ENCODE results near the gene RPL10A.

RPL10A gene

DNA sequence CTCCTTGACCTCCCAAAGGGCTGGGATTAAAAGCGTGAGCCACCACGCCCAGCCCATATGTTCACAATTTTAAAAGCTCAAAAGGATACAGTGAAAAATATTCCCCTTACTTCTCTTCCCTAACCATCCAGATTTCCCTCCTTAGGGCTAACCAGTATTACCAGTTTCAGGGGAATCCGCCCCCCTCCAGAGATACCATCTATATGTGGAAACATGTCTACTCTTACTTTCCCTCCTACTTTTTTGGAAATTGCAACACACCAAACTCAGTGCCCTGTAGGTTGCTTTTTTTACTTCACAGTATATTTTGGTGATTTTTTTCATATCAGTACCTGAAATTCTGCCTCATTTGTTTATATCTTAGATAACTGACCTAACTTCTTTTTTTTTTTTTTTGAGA lies 6.9 kb upstream of the RPL10A start:
- TF ChIP-seq, protein P1, sequence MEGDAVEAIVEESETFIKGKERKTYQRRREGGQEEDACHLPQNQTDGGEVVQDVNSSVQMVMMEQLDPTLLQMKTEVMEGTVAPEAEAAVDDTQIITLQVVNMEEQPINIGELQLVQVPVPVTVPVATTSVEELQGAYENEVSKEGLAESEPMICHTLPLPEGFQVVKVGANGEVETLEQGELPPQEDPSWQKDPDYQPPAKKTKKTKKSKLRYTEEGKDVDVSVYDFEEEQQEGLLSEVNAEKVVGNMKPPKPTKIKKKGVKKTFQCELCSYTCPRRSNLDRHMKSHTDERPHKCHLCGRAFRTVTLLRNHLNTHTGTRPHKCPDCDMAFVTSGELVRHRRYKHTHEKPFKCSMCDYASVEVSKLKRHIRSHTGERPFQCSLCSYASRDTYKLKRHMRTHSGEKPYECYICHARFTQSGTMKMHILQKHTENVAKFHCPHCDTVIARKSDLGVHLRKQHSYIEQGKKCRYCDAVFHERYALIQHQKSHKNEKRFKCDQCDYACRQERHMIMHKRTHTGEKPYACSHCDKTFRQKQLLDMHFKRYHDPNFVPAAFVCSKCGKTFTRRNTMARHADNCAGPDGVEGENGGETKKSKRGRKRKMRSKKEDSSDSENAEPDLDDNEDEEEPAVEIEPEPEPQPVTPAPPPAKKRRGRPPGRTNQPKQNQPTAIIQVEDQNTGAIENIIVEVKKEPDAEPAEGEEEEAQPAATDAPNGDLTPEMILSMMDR (IDR thresholded peaks at IDR 0.05; ENCODE audit: low read depth, low read length) = no peak
- Histone ChIP-seq H3K4me1 (no peaks in the 10 kb centered on the region), H3K4me3 (ENCODE audit: low read depth, low read length) (no peak overlapping the region), H3K27me3 (no peaks in the 10 kb centered on the region), H3K36me3 (peaks cover 12% of the 10 kb centered on the region), H3K9me3 (no peaks in the 10 kb centered on the region)
- DNase-seq = no peak

DNA sequence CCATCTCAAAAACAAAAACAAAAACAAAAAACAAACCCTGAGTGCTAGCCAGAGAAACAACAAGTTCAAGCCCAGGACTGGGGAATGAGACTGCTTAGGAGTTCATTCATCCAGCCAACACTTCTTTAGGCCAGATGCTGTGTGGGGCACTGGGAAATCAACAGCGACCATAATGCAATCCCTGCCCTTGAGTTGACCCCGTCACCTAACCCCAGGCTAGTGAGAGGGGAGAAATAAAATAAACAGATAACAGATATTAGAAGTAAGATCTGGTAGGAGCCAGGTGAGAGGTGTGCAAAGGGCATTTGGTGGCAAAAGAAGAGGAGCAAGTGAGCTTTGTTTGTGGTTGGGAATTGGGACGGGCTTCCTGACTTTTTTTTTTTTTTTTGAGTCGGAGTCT lies 4.9 kb upstream of the RPL10A start:
- no peaks in the 10 kb centered on the region for H3K9me3 ChIP-seq

GRCh38 chr6:35465646-35466045 lies 2.6 kb upstream of the RPL10A start:
- TF ChIP-seq, protein P1 (IDR thresholded peaks at IDR 0.05; ENCODE audit: low read depth, low read length) = no peak
- Histone ChIP-seq H3K27me3 (no peaks in the 10 kb centered on the region), H3K9me3 (no peaks in the 10 kb centered on the region), H3K36me3 (peaks cover 23% of the 10 kb centered on the region), H3K4me1 (peaks cover 8% of the 10 kb centered on the region), H3K4me3 (ENCODE audit: low read depth, low read length) (no peak overlapping the region)
- DNase-seq = no peak

More for the DNA sequence above, 4.9 kb upstream of the RPL10A start:
- no peak for DNase-seq
- H3K4me3 ChIP-seq (ENCODE audit: low read depth, low read length) = no peak overlapping the region
- H3K36me3 ChIP-seq = peaks cover 9% of the 10 kb centered on the region; the same call in 1 of the 2 replicates
- peaks cover 4% of the 10 kb centered on the region for H3K4me1 ChIP-seq
- TF ChIP-seq, protein P1 (IDR thresholded peaks at IDR 0.05; ENCODE audit: low read depth, low read length) = no peak
- H3K27me3 ChIP-seq = no peaks in the 10 kb centered on the region

DNA sequence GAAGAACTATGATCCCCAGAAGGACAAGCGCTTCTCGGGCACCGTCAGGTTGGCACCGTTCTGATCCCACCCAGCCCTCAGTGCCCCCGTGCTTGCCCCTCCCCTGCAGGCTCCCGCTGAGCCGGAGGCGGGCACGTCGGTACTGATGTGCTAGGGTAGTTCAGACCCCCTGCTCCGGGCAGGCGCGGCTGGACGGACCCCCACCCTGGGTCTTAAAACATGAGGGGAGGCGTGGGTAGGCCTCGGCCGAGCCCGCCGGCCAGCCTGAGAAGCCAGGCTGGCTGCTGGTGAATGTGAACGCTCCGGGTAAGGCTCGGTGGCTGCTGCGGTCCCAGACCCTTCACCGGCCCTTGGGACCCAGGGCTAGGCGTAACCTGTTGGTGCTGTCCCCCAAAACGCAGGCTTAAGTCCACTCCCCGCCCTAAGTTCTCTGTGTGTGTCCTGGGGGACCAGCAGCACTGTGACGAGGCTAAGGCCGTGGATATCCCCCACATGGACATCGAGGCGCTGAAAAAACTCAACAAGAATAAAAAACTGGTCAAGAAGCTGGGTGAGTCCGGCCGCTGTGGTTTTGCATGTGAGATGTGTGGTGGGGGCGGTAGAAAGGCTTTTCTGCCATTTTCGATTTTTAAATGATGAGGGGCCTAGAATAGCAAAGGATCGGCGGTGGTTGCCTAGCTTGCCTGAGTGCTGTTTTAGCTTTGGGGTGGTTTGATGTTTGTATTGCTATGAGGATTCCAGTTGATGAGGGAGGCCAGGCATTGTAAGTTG lies 964 bp downstream of the RPL10A start:
- Histone ChIP-seq H3K36me3 (peaks cover 55% of the 10 kb centered on the region), H3K9me3 (no peaks in the 10 kb centered on the region), H3K4me1 (peaks cover 15% of the 10 kb centered on the region), H3K27me3 (no peaks in the 10 kb centered on the region), H3K4me3 (ENCODE audit: low read depth, low read length) (peak overlapping the region; percentile 99)
- DNase-seq = no peak
- TF ChIP-seq, protein P1 (IDR thresholded peaks at IDR 0.05; ENCODE audit: low read depth, low read length) = no peak

- peak overlapping the region; percentile 99 for H3K4me3 ChIP-seq (ENCODE audit: low read depth, low read length)
- H3K36me3 ChIP-seq = peaks cover 62% of the 10 kb centered on the region
- H3K27me3 ChIP-seq = no peaks in the 10 kb centered on the region
- no peaks in the 10 kb centered on the region for H3K9me3 ChIP-seq
- TF ChIP-seq, protein P1 (IDR thresholded peaks at IDR 0.05; ENCODE audit: low read depth, low read length) = no peak
- H3K4me1 ChIP-seq = peaks cover 15% of the 10 kb centered on the region
- peak; percentile 67 for DNase-seq
Observed at GRCh38 chr6:35469751-35470662, 1.8 kb downstream of the RPL10A start.
